NB4 (cell line): ENCODE results near the gene LRP6.

Experiments used
- POLR2A ChIP-seq: IDR thresholded peaks from 2 replicates; pipeline ENCODE4 v1.6.1; 2011; ENCODE audit warnings: mild to moderate bottlenecking; ENCODE audit not compliant: insufficient read length; ENCODE audit errors: extremely low read depth
- TF ChIP-seq, protein P1 (sequence below): IDR thresholded peaks from 2 replicates; pipeline ENCODE4 v1.6.1; 2011; ENCODE audit warnings: low read depth, low read length

DNA sequence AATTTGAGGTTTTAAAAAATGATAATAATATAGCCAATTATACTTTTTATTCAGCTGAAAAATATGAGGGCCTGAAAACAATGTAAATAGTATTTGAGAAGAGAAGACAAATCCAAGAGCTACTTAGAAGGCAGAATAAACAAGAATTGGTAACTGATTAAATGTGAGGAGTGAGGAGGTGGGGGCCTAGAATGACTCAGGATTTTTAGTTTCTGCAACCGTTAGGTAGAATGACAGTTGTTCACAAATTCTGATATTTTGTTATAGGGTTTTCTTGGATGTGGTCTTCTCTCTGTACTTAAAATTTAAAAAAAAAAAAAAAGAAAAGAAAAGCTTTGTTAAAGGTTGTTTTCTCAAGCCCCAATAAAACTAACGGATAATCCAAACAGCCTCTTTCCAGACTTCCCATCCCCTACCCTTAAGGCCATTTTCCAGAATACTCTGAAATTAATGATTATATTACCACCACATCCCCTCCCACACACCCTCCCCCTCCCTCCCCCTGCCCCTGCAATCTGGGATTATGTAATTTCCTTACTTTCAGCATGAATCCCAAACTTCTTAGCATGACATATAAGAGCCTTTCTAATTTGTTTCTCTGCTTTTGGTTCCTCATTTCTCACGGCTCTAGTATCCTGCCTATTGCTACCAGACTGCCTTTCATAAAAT is 50.4 kb downstream of the LRP6 start:
- TF ChIP-seq POLR2A, result no peak
- TF ChIP-seq, protein P1, sequence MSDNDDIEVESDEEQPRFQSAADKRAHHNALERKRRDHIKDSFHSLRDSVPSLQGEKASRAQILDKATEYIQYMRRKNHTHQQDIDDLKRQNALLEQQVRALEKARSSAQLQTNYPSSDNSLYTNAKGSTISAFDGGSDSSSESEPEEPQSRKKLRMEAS, result no peak
